Subcutaneous adipose tissue (tissue), 4 donors: ENCODE results near the gene TATDN2. TPM values are rescaled to one million over a fixed set of nuclear protein-coding genes. Genes with fewer than 3 reads are reported as not detected.

Experiments used
- total RNA-seq, 4 donors: library from RNA; depleted of rRNA; stranded (reverse); fragments of >200 nt; gene quantifications; one replicate each; pipeline ENCODE4 v1.1.0, GENCODE V29; 2016
- TF ChIP-seq, protein P1 (sequence below): fragments of 450-650 bp; IDR thresholded peaks from one replicate; pipeline ENCODE4 v1.5.1; 2016; ENCODE audit warnings: low read depth, mild to moderate bottlenecking, control low read depth, antibody characterized with exemption, moderate library complexity

TATDN2 gene
- total RNA-seq, 4 donors from 2014 or later: 11.9 to 21.9 (median 18.1) TPM

- TF ChIP-seq, protein P1, sequence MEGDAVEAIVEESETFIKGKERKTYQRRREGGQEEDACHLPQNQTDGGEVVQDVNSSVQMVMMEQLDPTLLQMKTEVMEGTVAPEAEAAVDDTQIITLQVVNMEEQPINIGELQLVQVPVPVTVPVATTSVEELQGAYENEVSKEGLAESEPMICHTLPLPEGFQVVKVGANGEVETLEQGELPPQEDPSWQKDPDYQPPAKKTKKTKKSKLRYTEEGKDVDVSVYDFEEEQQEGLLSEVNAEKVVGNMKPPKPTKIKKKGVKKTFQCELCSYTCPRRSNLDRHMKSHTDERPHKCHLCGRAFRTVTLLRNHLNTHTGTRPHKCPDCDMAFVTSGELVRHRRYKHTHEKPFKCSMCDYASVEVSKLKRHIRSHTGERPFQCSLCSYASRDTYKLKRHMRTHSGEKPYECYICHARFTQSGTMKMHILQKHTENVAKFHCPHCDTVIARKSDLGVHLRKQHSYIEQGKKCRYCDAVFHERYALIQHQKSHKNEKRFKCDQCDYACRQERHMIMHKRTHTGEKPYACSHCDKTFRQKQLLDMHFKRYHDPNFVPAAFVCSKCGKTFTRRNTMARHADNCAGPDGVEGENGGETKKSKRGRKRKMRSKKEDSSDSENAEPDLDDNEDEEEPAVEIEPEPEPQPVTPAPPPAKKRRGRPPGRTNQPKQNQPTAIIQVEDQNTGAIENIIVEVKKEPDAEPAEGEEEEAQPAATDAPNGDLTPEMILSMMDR: no peak
These were observed 15.5 kb downstream of the TATDN2 start for GRCh38 chr3:10263646-10264363.

- TF ChIP-seq, protein P1: no peak
These were observed 17.6 kb downstream of the TATDN2 start for GRCh38 chr3:10265833-10266232.

- TF ChIP-seq, protein P1: no peak
These were observed 19.9 kb downstream of the TATDN2 start for GRCh38 chr3:10268116-10268515.

DNA sequence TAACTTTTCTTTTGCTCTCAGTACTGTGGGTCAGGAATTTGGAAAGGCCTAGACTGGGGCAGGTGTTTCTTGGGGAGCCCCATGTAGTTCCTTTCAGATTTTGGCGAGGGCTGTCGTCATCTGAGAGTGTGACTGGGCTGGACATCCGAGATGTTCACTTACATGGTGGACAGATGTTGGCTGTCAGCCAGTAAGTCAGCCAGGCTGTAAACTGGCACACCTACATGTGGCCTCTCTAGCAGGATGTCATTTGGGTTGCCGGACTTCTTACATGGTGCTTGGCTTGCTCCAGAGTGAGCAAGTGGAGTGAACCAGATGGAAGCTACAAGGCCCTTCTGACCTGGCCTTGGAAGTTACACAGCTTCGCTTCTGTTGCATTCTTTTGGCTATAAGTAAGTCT lies 20.7 kb downstream of the TATDN2 start:
- TF ChIP-seq, protein P1: no peak

DNA sequence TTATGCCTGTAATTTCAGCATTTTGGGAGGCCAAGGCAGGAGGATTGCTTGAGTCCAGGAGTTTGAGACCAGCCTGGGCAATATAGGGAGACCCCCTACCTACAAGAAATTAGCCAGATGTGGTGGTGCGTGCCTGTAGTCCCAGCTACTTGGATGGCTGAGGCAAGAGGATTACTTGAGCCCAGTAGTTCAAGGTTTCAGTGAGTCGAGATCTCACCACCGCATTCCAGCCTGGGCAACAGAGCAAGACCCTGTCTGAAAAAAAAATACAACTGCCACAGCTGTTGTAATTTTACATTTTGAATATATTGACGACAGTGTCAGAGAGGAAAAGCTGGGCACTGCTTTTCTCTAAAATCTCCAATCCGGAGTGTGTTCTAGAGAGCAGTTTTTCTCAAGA lies 21.2 kb downstream of the TATDN2 start:
- TF ChIP-seq, protein P1: no peak

GRCh38 chr3:10272977-10273376 lies 24.7 kb downstream of the TATDN2 start:
- TF ChIP-seq, protein P1: no peak

- TF ChIP-seq, protein P1: no peak
These were observed 25.5 kb downstream of the TATDN2 start for GRCh38 chr3:10273702-10274305.
